Astrocyte (in vitro differentiated cells and primary cell): Measurements from ENCODE around the gene MYO19. TPM values are rescaled to one million over a fixed set of nuclear protein-coding genes. Genes with fewer than 3 reads are reported as not detected.
A peak's percentile ranks its signal among the peaks of the same experiment; 100 is the strongest.

Experiments
- DNase-seq: peaks from one replicate; pipeline ENCODE4 v3.0.0-alpha.2; 2010; ENCODE audit warnings: low read depth
- FAIRE-seq: peaks from 2 replicates; lab custom pipeline; 2011; peaks lifted over from hg19 to GRCh38; lab: Jason Lieb, UNC
- H2AFZ ChIP-seq: 2 replicates; pipeline ENCODE4 v1.6.0; 2012; ENCODE audit warnings: low read depth, low read length, inconsistent platforms
- H3K27ac ChIP-seq: 2 replicates; pipeline ENCODE4 v1.5.1; 2011; ENCODE audit warnings: low read depth, low read length, inconsistent platforms
- H3K27me3 ChIP-seq: 2 replicates; pipeline ENCODE4 v1.6.0; 2011; ENCODE audit warnings: low read length, inconsistent platforms; ENCODE audit not compliant: insufficient read depth
- H3K36me3 ChIP-seq: 2 replicates; pipeline ENCODE4 v1.5.1; 2011; ENCODE audit warnings: low read length, inconsistent platforms; ENCODE audit not compliant: insufficient read depth
- H3K4me1 ChIP-seq: 2 replicates; pipeline ENCODE4 v1.5.1; 2011; ENCODE audit warnings: low read length, inconsistent platforms; ENCODE audit not compliant: insufficient read depth
- H3K4me2 ChIP-seq: 2 replicates; pipeline ENCODE4 v1.6.0; 2012; ENCODE audit warnings: low read length, inconsistent platforms
- H3K4me3 ChIP-seq: 2 replicates; pipeline ENCODE4 v1.5.1; 2011; ENCODE audit warnings: low read depth, mild to moderate bottlenecking, low read length, inconsistent platforms; ENCODE audit not compliant: insufficient read depth
- H3K79me2 ChIP-seq: 2 replicates; pipeline ENCODE4 v1.6.0; 2012; ENCODE audit warnings: mild to moderate bottlenecking, low read length, inconsistent platforms; ENCODE audit not compliant: insufficient read depth
- H3K9ac ChIP-seq: 2 replicates; pipeline ENCODE4 v1.6.0; 2012; ENCODE audit warnings: mild to moderate bottlenecking, low read length, inconsistent platforms
- H3K9me3 ChIP-seq: 2 replicates; pipeline ENCODE4 v1.5.1; 2012; ENCODE audit warnings: low read depth, mild to moderate bottlenecking, low read length, inconsistent platforms; ENCODE audit not compliant: insufficient read depth
- H4K20me1 ChIP-seq: 2 replicates; pipeline ENCODE4 v1.6.0; 2012; ENCODE audit warnings: low read length, inconsistent platforms; ENCODE audit not compliant: insufficient read depth
- H3K27ac Mint-ChIP-seq: one replicate; pipeline ENCODE4 v1.8.0; 2021; ENCODE audit warnings: mild to moderate bottlenecking, mixed read lengths; ENCODE audit not compliant: unreplicated experiment
- H3K27me3 Mint-ChIP-seq: one replicate; pipeline ENCODE4 v1.8.0; 2021; ENCODE audit warnings: low read depth, mixed read lengths; ENCODE audit not compliant: unreplicated experiment
- H3K36me3 Mint-ChIP-seq: one replicate; pipeline ENCODE4 v1.8.0; 2021; ENCODE audit warnings: low read depth, mixed read lengths; ENCODE audit not compliant: unreplicated experiment
- H3K4me1 Mint-ChIP-seq: one replicate; pipeline ENCODE4 v1.8.0; 2021; ENCODE audit warnings: low read depth, mixed read lengths; ENCODE audit not compliant: unreplicated experiment
- H3K4me3 Mint-ChIP-seq: one replicate; pipeline ENCODE4 v1.8.0; 2021; ENCODE audit warnings: mild to moderate bottlenecking, moderate library complexity, mixed read lengths; ENCODE audit not compliant: unreplicated experiment
- H3K9me3 Mint-ChIP-seq: one replicate; pipeline ENCODE4 v1.8.0; 2021; ENCODE audit warnings: mild to moderate bottlenecking, mixed read lengths; ENCODE audit not compliant: unreplicated experiment
- EZH2 ChIP-seq: IDR thresholded peaks from 2 replicates; pipeline ENCODE4 v1.6.1; 2012; ENCODE audit warnings: mild to moderate bottlenecking, low read length, inconsistent platforms; ENCODE audit not compliant: insufficient read depth
- total RNA-seq: library from RNA; stranded (reverse); gene quantifications from 2 replicates; pipeline ENCODE4 v1.2.1, GENCODE V29; 2021
- TF ChIP-seq, protein P1 (sequence below): IDR thresholded peaks from 2 replicates; pipeline ENCODE4 v1.5.1; 2011; ENCODE audit warnings: low read depth, mild to moderate bottlenecking, inconsistent platforms, low read length, moderate library complexity; ENCODE audit not compliant: insufficient read depth

Gene MYO19
- total RNA-seq, 1 donor from 2014 or later: 42.9 TPM

- no peak overlapping the region for H3K4me2 ChIP-seq
- H3K79me2 ChIP-seq: peaks cover 24% of the 10 kb centered on the region
- H3K9ac ChIP-seq: no peak overlapping the region
- FAIRE-seq (no peak), DNase-seq (no peak)
- no peak overlapping the region for H3K27ac ChIP-seq
- H3K4me3 ChIP-seq: no peak overlapping the region
- Mint-ChIP-seq H3K9me3 (no peaks in the 10 kb centered on the region), H3K27me3 (no peaks in the 10 kb centered on the region), H3K4me3 (no peak overlapping the region), H3K27ac (no peak overlapping the region), H3K36me3 (peaks cover 12% of the 10 kb centered on the region), H3K4me1 (peaks cover 15% of the 10 kb centered on the region)
- H3K27me3 ChIP-seq: no peaks in the 10 kb centered on the region
- TF ChIP-seq, protein P1, sequence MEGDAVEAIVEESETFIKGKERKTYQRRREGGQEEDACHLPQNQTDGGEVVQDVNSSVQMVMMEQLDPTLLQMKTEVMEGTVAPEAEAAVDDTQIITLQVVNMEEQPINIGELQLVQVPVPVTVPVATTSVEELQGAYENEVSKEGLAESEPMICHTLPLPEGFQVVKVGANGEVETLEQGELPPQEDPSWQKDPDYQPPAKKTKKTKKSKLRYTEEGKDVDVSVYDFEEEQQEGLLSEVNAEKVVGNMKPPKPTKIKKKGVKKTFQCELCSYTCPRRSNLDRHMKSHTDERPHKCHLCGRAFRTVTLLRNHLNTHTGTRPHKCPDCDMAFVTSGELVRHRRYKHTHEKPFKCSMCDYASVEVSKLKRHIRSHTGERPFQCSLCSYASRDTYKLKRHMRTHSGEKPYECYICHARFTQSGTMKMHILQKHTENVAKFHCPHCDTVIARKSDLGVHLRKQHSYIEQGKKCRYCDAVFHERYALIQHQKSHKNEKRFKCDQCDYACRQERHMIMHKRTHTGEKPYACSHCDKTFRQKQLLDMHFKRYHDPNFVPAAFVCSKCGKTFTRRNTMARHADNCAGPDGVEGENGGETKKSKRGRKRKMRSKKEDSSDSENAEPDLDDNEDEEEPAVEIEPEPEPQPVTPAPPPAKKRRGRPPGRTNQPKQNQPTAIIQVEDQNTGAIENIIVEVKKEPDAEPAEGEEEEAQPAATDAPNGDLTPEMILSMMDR: no peak
- TF ChIP-seq EZH2: no peak
- no peak overlapping the region for H2AFZ ChIP-seq
- no peaks in the 10 kb centered on the region for H3K9me3 ChIP-seq
- no peaks in the 10 kb centered on the region for H3K4me1 ChIP-seq
- peaks cover 40% of the 10 kb centered on the region for H3K36me3 ChIP-seq
- H4K20me1 ChIP-seq: peaks cover 30% of the 10 kb centered on the region
Measured at GRCh38 chr17:36494674-36495073, 40.0 kb downstream of the MYO19 start.

DNA sequence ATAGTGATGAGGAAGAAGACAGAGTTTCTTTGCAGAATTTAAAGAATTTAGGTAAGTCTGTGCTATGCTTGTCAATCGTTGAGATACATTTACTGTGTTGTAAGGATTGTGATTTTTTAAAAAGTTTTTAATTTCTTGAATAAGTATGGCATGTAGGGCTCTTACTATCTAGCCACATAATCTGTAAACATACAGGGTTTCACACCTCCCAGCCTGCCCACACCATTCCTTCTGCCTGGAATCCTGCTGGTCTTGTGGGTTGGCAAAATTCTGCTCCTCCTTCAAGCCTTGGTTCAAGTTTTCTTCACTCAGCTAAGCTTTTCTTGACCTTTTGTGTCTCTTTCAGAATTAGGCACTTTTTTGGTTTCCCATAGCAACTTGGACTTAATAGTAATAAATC, 40.7 kb downstream of the MYO19 start:
- H3K9me3 ChIP-seq: no peaks in the 10 kb centered on the region
- Mint-ChIP-seq H3K27me3 (no peaks in the 10 kb centered on the region), H3K9me3 (no peaks in the 10 kb centered on the region), H3K4me1 (peaks cover 15% of the 10 kb centered on the region), H3K4me3 (no peak overlapping the region), H3K27ac (peak overlapping the region; percentile 23), H3K36me3 (peaks cover 12% of the 10 kb centered on the region)
- TF ChIP-seq, protein P1: no peak
- no peak for TF ChIP-seq EZH2
- no peak overlapping the region for H3K4me2 ChIP-seq
- no peak overlapping the region for H3K9ac ChIP-seq
- no peak overlapping the region for H2AFZ ChIP-seq
- H4K20me1 ChIP-seq: peaks cover 37% of the 10 kb centered on the region
- H3K27ac ChIP-seq: no peak overlapping the region
- no peaks in the 10 kb centered on the region for H3K4me1 ChIP-seq
- peaks cover 40% of the 10 kb centered on the region for H3K36me3 ChIP-seq
- peaks cover 30% of the 10 kb centered on the region for H3K79me2 ChIP-seq
- peak; percentile 11 for DNase-seq
- no peak for FAIRE-seq
- H3K27me3 ChIP-seq: no peaks in the 10 kb centered on the region
- no peak overlapping the region for H3K4me3 ChIP-seq
